GM19397 (cell line): ENCODE measurements around the gene GRIA2.

ENCODE experiments used
- ATAC-seq: cut with Tn5 transposase; IDR thresholded peaks from one replicate; pipeline ENCODE4 v1.9.1; 2021; ENCODE audit warnings: mild to moderate bottlenecking, moderate library complexity; ENCODE audit not compliant: unreplicated experiment

The GRIA2 gene

DNA sequence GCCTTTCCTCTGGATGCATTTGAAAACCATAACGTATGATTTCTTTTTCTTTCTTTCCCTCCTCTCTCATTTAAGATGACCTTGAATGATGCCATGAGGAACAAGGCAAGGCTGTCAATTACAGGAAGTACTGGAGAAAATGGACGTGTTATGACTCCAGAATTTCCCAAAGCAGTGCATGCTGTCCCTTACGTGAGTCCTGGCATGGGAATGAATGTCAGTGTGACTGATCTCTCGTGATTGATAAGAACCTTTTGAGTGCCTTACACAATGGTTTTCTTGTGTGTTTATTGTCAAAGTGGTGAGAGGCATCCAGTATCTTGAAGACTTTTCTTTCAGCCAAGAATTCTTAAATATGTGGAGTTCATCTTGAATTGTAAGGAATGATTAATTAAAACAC lies 142.8 kb downstream of the GRIA2 start:
- no peak for ATAC-seq

DNA sequence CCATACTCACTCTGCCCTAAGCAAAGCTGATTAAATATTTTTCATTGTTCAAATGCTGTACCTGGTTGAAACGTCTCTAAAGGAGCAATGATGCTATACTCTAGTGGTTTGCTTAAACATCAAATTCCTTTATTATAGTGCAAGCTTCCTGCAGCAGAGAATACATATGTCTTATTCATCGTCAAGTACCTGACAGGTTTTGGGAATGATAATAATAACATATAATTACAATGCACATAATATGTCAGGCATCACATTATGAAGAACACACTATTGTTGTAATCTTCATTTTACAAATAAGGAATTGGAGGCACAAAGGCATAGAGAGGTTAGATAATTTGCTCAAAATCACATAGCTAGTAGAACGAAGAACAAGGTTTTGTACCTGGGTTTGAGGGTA lies 151.6 kb downstream of the GRIA2 start:
- no peak for ATAC-seq

DNA sequence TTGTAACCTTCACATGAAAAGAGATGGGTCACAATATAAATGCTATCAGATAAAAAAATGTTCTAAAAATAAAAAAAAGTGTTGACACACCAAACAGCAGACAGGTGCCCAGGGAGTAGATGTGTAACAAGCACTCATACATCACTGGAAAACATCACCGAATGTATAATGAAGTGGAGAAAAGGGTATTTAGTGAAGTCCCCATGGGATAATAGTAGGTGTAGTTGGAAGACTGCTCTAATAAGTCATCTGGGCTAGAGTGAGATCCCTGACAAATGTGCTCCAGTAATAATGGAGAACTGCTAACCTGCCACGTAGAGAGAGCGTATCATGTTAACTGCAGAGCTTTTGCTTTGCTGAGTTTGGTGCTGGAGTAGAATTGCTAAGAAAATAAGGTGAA lies 152.0 kb downstream of the GRIA2 start:
- ATAC-seq, result no peak

DNA sequence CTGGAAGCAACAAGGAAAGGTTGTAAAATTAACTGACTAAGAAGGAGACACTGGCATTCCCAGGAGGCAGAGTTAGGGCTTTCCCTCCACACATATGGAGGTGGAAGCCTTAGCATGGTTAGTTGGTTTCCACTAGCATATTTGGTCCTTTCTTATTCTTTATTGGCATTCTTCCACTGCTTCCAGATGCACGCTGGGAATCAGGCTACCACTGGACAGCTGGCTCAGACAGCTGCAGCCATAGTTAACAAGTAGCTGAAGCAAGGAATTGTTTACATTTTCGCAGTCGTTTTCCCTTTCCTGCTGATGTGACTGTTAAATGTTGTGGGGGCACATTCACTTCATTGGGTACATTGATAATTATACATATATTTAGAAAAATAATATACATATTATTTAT lies 169.2 kb downstream of the GRIA2 start:
- no peak for ATAC-seq

DNA sequence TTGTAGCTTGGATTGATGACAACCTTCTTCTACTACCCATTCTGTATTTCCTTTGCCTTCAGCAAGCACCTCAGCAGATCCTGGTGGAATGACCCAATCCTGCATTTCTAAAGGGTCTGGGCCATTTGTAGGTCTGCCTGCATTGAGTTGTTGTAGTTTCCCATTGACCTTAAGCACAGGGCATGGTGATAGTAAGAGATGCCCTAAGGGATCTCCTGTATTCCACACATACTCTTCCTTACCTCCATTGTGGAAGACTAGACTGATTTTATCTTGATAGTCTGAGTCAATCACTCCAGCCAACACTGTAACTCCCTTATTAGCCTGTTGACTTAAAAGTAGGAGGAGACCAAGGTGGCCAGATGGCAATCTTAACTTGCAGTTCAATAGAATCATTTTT lies 184.5 kb downstream of the GRIA2 start:
- ATAC-seq, result no peak
